MM.1S (cell line): ENCODE measurements around the gene LANCL3.

Experiments used
- DNase-seq: peaks from one replicate; pipeline ENCODE4 v3.0.0-alpha.2; 2015
- H2AFZ ChIP-seq: fragments of 300-600 bp; sonication (generic); 2 replicates; pipeline ENCODE4 v1.6.0; 2016; ENCODE audit warnings: antibody characterized with exemption, low read length
- H3F3A ChIP-seq: fragments of 300-600 bp; sonication (generic); 2 replicates; pipeline ENCODE4 v1.6.1; 2016; ENCODE audit warnings: mild to moderate bottlenecking, antibody characterized with exemption, low read length, moderate library complexity, mixed read lengths; ENCODE audit not compliant: insufficient read depth
- H3K27ac ChIP-seq: fragments of 300-600 bp; sonication (generic); 2 replicates; pipeline ENCODE4 v1.5.1; 2016; ENCODE audit warnings: mild to moderate bottlenecking, low read length
- H3K27me3 ChIP-seq: fragments of 300-600 bp; sonication (generic); replicated peaks from 2 replicates; pipeline ENCODE4 v1.6.0; 2016; ENCODE audit warnings: low read length; ENCODE audit not compliant: insufficient read depth
- H3K36me3 ChIP-seq: fragments of 300-600 bp; sonication (generic); replicated peaks from 2 replicates; pipeline ENCODE4 v1.6.1; 2016; ENCODE audit warnings: mild to moderate bottlenecking, low read length, mixed read lengths; ENCODE audit not compliant: insufficient read depth
- H3K4me1 ChIP-seq: fragments of 300-600 bp; sonication (generic); 2 replicates; pipeline ENCODE4 v1.6.1; 2016; ENCODE audit warnings: low read length, mixed read lengths
- H3K4me2 ChIP-seq: fragments of 300-600 bp; sonication (generic); 2 replicates; pipeline ENCODE4 v1.6.0; 2016; ENCODE audit warnings: low read depth, low read length
- H3K4me3 ChIP-seq: fragments of 300-600 bp; sonication (generic); 2 replicates; pipeline ENCODE4 v1.5.1; 2016; ENCODE audit warnings: low read length, mixed read lengths
- H3K79me2 ChIP-seq: fragments of 300-600 bp; sonication (generic); 2 replicates; pipeline ENCODE4 v1.6.1; 2016; ENCODE audit warnings: mixed run types, low read length, mixed read lengths
- H3K9ac ChIP-seq: fragments of 300-600 bp; sonication (generic); 2 replicates; pipeline ENCODE4 v1.6.1; 2016; ENCODE audit warnings: low read length, mixed read lengths
- H3K9me2 ChIP-seq: fragments of 300-600 bp; sonication (generic); replicated peaks from 2 replicates; pipeline ENCODE4 v1.6.1; 2016; ENCODE audit warnings: mild to moderate bottlenecking, low read length, mixed read lengths; ENCODE audit not compliant: insufficient read depth
- H3K9me3 ChIP-seq: fragments of 300-600 bp; sonication (generic); replicated peaks from 2 replicates; pipeline ENCODE4 v1.6.1; 2016; ENCODE audit warnings: mild to moderate bottlenecking, low read length, mixed read lengths; ENCODE audit not compliant: insufficient read depth
- H4K20me1 ChIP-seq: fragments of 300-600 bp; sonication (generic); 2 replicates; pipeline ENCODE4 v1.6.1; 2016; ENCODE audit warnings: mild to moderate bottlenecking, low read length, moderate library complexity, mixed read lengths; ENCODE audit not compliant: insufficient read depth
- EZH2 ChIP-seq: fragments of 300-600 bp; sonication (generic); optimal IDR thresholded peaks from 2 replicates; pipeline ENCODE3; 2017; ENCODE audit warnings: low read depth, mild to moderate bottlenecking, antibody characterized with exemption, low read length, mixed read lengths
- EZH2phosphoT487 ChIP-seq: fragments of 300-600 bp; sonication (generic); IDR thresholded peaks from 2 replicates; pipeline ENCODE4 v1.6.1; 2018; ENCODE audit warnings: antibody characterized with exemption, low read length
- TF ChIP-seq, protein P1 (sequence below): fragments of 300-600 bp; sonication (generic); IDR thresholded peaks from 2 replicates; pipeline ENCODE4 v1.5.1; 2016; ENCODE audit warnings: antibody characterized with exemption, low read length, mixed read lengths

The LANCL3 gene

GRCh38 chrX:37594755-37595382, 23.4 kb downstream of the LANCL3 start:
- no peaks in the 10 kb centered on the region for H3K9me2 ChIP-seq
- peaks cover 5% of the 10 kb centered on the region; the same call in 1 of the 2 replicates for H3K4me1 ChIP-seq
- no peak overlapping the region for H3K4me2 ChIP-seq
- H3K27ac ChIP-seq = no peak overlapping the region
- H3F3A ChIP-seq = no peaks in the 10 kb centered on the region
- no peaks in the 10 kb centered on the region for H3K36me3 ChIP-seq
- no peaks in the 10 kb centered on the region for H3K27me3 ChIP-seq
- no peaks in the 10 kb centered on the region for H3K9me3 ChIP-seq
- no peak for DNase-seq
- H2AFZ ChIP-seq = no peak overlapping the region
- no peak for TF ChIP-seq EZH2
- TF ChIP-seq, protein P1, sequence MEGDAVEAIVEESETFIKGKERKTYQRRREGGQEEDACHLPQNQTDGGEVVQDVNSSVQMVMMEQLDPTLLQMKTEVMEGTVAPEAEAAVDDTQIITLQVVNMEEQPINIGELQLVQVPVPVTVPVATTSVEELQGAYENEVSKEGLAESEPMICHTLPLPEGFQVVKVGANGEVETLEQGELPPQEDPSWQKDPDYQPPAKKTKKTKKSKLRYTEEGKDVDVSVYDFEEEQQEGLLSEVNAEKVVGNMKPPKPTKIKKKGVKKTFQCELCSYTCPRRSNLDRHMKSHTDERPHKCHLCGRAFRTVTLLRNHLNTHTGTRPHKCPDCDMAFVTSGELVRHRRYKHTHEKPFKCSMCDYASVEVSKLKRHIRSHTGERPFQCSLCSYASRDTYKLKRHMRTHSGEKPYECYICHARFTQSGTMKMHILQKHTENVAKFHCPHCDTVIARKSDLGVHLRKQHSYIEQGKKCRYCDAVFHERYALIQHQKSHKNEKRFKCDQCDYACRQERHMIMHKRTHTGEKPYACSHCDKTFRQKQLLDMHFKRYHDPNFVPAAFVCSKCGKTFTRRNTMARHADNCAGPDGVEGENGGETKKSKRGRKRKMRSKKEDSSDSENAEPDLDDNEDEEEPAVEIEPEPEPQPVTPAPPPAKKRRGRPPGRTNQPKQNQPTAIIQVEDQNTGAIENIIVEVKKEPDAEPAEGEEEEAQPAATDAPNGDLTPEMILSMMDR = no peak
- TF ChIP-seq EZH2phosphoT487 = no peak
- H3K79me2 ChIP-seq = no peaks in the 10 kb centered on the region
- H3K9ac ChIP-seq = no peak overlapping the region
- no peaks in the 10 kb centered on the region for H4K20me1 ChIP-seq
- H3K4me3 ChIP-seq = no peak overlapping the region

DNA sequence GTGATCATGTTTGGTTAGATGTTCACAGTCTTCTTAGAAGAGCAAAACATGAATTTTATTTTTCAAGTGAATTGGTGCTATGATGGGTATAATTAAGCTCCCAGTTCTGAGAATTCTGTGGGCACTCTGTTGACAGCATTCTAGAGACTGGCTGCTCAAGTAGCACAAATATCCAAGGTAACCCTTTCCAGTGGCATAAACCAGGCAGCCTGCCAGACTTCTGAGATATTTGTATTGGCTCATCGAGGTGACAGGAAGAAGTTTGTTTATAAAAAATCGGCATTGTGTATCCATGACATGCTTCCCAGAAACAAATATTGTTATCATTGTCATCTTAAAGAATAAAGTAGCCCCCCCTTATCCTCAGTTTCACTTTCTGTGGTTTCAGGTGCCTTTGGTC, 28.3 kb downstream of the LANCL3 start:
- Histone ChIP-seq H3K27ac (no peak overlapping the region), H3K9ac (no peak overlapping the region), H3K4me3 (no peak overlapping the region), H3K9me2 (no peaks in the 10 kb centered on the region), H2AFZ (no peak overlapping the region), H3K9me3 (no peaks in the 10 kb centered on the region), H3K36me3 (no peaks in the 10 kb centered on the region), H4K20me1 (no peaks in the 10 kb centered on the region), H3K79me2 (no peaks in the 10 kb centered on the region), H3K27me3 (no peaks in the 10 kb centered on the region; the same call in 1 of the 2 replicates), H3K4me2 (no peak overlapping the region), H3F3A (no peaks in the 10 kb centered on the region), H3K4me1 (peaks cover 6% of the 10 kb centered on the region; the same call in 1 of the 2 replicates)
- TF ChIP-seq EZH2 (no peak), EZH2phosphoT487 (no peak)
- TF ChIP-seq, protein P1 = no peak
- DNase-seq = peak; percentile 24

DNA sequence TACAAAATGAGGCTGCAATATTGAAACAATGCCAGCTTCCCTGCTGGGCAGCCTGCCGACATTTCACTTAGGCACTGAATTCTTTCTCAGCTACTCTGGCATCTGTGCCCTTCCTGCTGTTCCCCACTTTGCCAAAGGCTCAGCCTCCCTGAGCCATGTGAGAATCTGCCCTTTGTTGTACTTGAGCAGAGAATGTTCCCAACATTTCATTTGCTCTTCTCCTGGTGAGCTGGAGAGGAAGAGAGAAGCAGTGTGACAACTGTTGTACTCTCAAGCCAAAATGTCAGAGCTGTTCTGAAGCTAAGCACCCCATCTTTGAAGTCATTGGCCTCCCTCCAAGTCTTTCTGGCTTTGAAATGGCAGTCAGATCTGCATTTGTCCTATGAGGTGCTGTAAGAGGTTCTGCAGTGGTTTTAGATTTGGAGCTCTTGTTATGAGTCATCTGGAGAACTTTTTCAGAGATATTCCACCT, 32.5 kb downstream of the LANCL3 start:
- TF ChIP-seq, protein P1 = no peak
- no peak for TF ChIP-seq EZH2phosphoT487
- no peak for TF ChIP-seq EZH2
- Histone ChIP-seq H3K4me3 (no peak overlapping the region), H3K9me2 (no peaks in the 10 kb centered on the region), H3F3A (no peaks in the 10 kb centered on the region), H3K4me1 (peaks cover 6% of the 10 kb centered on the region; the same call in 1 of the 2 replicates), H3K36me3 (no peaks in the 10 kb centered on the region), H4K20me1 (no peaks in the 10 kb centered on the region), H3K79me2 (no peaks in the 10 kb centered on the region), H3K9me3 (no peaks in the 10 kb centered on the region), H3K27ac (no peak overlapping the region), H2AFZ (no peak overlapping the region), H3K27me3 (no peaks in the 10 kb centered on the region; the same call in 1 of the 2 replicates), H3K9ac (no peak overlapping the region), H3K4me2 (no peak overlapping the region)
- no peak for DNase-seq
